ENCODE results near the gene AEBP1. TPM values are rescaled to one million over a fixed set of nuclear protein-coding genes. Genes with fewer than 3 reads are reported as not detected.

The AEBP1 gene
- polyA plus RNA-seq, 1 donor = 72.1 TPM

- no peak for DNase-seq
Measured at GRCh38 chr7:44067064-44067951, 36.8 kb upstream of the AEBP1 start.

- DNase-seq = no peak
Measured at GRCh38 chr7:44068054-44068453, 36.1 kb upstream of the AEBP1 start.

GRCh38 chr7:44071726-44072363, 32.3 kb upstream of the AEBP1 start:
- no peak for DNase-seq

- no peak for DNase-seq
Measured at GRCh38 chr7:44072364-44073231, 31.5 kb upstream of the AEBP1 start.

GRCh38 chr7:44073664-44074348, 30.3 kb upstream of the AEBP1 start:
- DNase-seq = no peak

- no peak for DNase-seq
Measured at GRCh38 chr7:44074349-44074695, 29.8 kb upstream of the AEBP1 start.

- DNase-seq = no peak
Measured at GRCh38 chr7:44075296-44076075, 28.7 kb upstream of the AEBP1 start.

GRCh38 chr7:44076101-44076895, 27.8 kb upstream of the AEBP1 start:
- DNase-seq = no peak

GRCh38 chr7:44077061-44077460, 27.1 kb upstream of the AEBP1 start:
- no peak for DNase-seq

- DNase-seq = no peak
Measured at GRCh38 chr7:44077681-44078091, 26.5 kb upstream of the AEBP1 start.

GRCh38 chr7:44078521-44078920, 25.6 kb upstream of the AEBP1 start:
- DNase-seq = no peak

GRCh38 chr7:44079331-44080021, 24.7 kb upstream of the AEBP1 start:
- DNase-seq = no peak

- no peak for DNase-seq
Measured at GRCh38 chr7:44080118-44080517, 24.0 kb upstream of the AEBP1 start.

GRCh38 chr7:44080686-44081265, 23.4 kb upstream of the AEBP1 start:
- no peak for DNase-seq

- DNase-seq = no peak
Measured at GRCh38 chr7:44081266-44081748, 22.8 kb upstream of the AEBP1 start.

GRCh38 chr7:44082541-44083207, 21.5 kb upstream of the AEBP1 start:
- peak; percentile 97 for DNase-seq

GRCh38 chr7:44083796-44084195, 20.3 kb upstream of the AEBP1 start:
- DNase-seq = no peak

- DNase-seq = no peak
Measured at GRCh38 chr7:44084701-44085100, 19.4 kb upstream of the AEBP1 start.

- DNase-seq = no peak
Measured at GRCh38 chr7:44085546-44085945, 18.6 kb upstream of the AEBP1 start.

All from hindlimb muscle (tissue), 1 donor.